GM21576 (cell line): ENCODE data around the gene TYW3.

Source experiments
- ATAC-seq: cut with Tn5 transposase; IDR thresholded peaks from one replicate; pipeline ENCODE4 v1.9.1; 2021; ENCODE audit warnings: mild to moderate bottlenecking, moderate library complexity; ENCODE audit not compliant: unreplicated experiment

TYW3 gene

GRCh38 chr1:74732960-74733603 is at the start of gene TYW3, which contains the start of gene CRYZ:
TSS of gene TYW3 (plus strand) at chr1:74733152. CDS start at chr1:74733245, 93 bp downstream.
TSS of gene CRYZ (minus strand) at chr1:74733050. CDS start at chr1:74724821, 8,229 bp downstream.
- ATAC-seq: peak; percentile 72

- ATAC-seq: no peak
Observed at GRCh38 chr1:74683656-74684055, 49.3 kb upstream of the TYW3 start.

GRCh38 chr1:74684301-74684700 is 48.7 kb upstream of the TYW3 start:
- no peak for ATAC-seq

GRCh38 chr1:74686928-74687327 is 46.0 kb upstream of the TYW3 start:
- no peak for ATAC-seq

GRCh38 chr1:74689621-74690363 is 43.2 kb upstream of the TYW3 start:
- no peak for ATAC-seq

GRCh38 chr1:74690364-74690696 is 42.6 kb upstream of the TYW3 start:
- no peak for ATAC-seq

- no peak for ATAC-seq
Observed at GRCh38 chr1:74690909-74691308, 42.0 kb upstream of the TYW3 start.

GRCh38 chr1:74693473-74693872 is 39.5 kb upstream of the TYW3 start:
- ATAC-seq: no peak

GRCh38 chr1:74697832-74698231 is 35.1 kb upstream of the TYW3 start:
- ATAC-seq: no peak

GRCh38 chr1:74699331-74699730 is 33.6 kb upstream of the TYW3 start:
- ATAC-seq: no peak

- no peak for ATAC-seq
Observed at GRCh38 chr1:74703386-74704182, 29.4 kb upstream of the TYW3 start.

GRCh38 chr1:74712881-74713280 is 20.1 kb upstream of the TYW3 start:
- ATAC-seq: no peak

GRCh38 chr1:74713849-74714248 is 19.1 kb upstream of the TYW3 start:
- peak; percentile 17 for ATAC-seq

- ATAC-seq: peak; percentile 80
Observed at GRCh38 chr1:74714429-74715235, 18.3 kb upstream of the TYW3 start.

- no peak for ATAC-seq
Observed at GRCh38 chr1:74715236-74715502, 17.8 kb upstream of the TYW3 start.

GRCh38 chr1:74715806-74716205 is 17.1 kb upstream of the TYW3 start:
- ATAC-seq: no peak

- ATAC-seq: no peak
Observed at GRCh38 chr1:74716822-74717221, 16.1 kb upstream of the TYW3 start.

- no peak for ATAC-seq
Observed at GRCh38 chr1:74717626-74718025, 15.3 kb upstream of the TYW3 start.

- no peak for ATAC-seq
Observed at GRCh38 chr1:74726063-74726462, 6.9 kb upstream of the TYW3 start.

- ATAC-seq: no peak
Observed at GRCh38 chr1:74728736-74729135, 4.2 kb upstream of the TYW3 start.
